Endothelial cell of umbilical vein (primary cell): ENCODE measurements around the gene ARL10. TPM values are rescaled to one million over a fixed set of nuclear protein-coding genes. Genes with fewer than 3 reads are reported as not detected.

ENCODE experiments used
- BruUV-seq: library from RNA; stranded (reverse); fragments of 400-500 nt; replicated peaks from 2 replicates; lab custom pipeline; 2021; lab: Mats Ljungman, UMichigan
- CTCF ChIA-PET: fragments of 300-600, 350-600 bp; sonication (Branson Sonifier 250); formaldehyde crosslinking; loops from one replicate; lab custom pipeline; 2021; ENCODE audit warnings: antibody characterized with exemption, inconsistent platforms; lab: Charles Lee
- POLR2A ChIA-PET: fragments of 300-600, 350-600 bp; sonication (Branson Sonifier 250); formaldehyde crosslinking; loops from one replicate; lab custom pipeline; 2021; ENCODE audit warnings: antibody characterized with exemption, inconsistent platforms; lab: Charles Lee
- DNase-seq: peaks from one replicate; pipeline ENCODE4 v3.0.0-alpha.2; 2011; ENCODE audit warnings: low read depth, low spot score
- FAIRE-seq: peaks from 2 replicates; lab custom pipeline; 2011; peaks lifted over from hg19 to GRCh38; lab: Jason Lieb, UNC
- H2AFZ ChIP-seq: 2 replicates; pipeline ENCODE4 v1.6.0; 2012; ENCODE audit warnings: low read depth, low read length, control low read depth, inconsistent platforms
- H3K27ac ChIP-seq: 2 replicates; pipeline ENCODE4 v1.5.1; 2011; ENCODE audit warnings: low read depth, mild to moderate bottlenecking, control low read depth, low read length, moderate library complexity; ENCODE audit not compliant: insufficient read depth
- H3K27me3 ChIP-seq, 2 experiments: 2 replicates each; pipeline versions ENCODE4 v1.6.0 to v1.6.1; 2011; ENCODE audit warnings: low read length in 2 of 2, mixed read lengths in 1 of 2; ENCODE audit not compliant: control insufficient read depth in 2 of 2, insufficient read depth in 2 of 2
- H3K36me3 ChIP-seq, 2 experiments: 2 replicates in 1 of 2; 3 replicates in 1 of 2; pipeline ENCODE4 v1.5.1; 2011; ENCODE audit warnings: low read length in 2 of 2, mild to moderate bottlenecking in 1 of 2, moderate library complexity in 1 of 2; ENCODE audit not compliant: control insufficient read depth in 2 of 2, insufficient read depth in 2 of 2; ENCODE audit errors: extremely low read depth in 1 of 2
- H3K4me1 ChIP-seq: 3 replicates; pipeline ENCODE4 v1.5.1; 2011; ENCODE audit warnings: mild to moderate bottlenecking, low read length; ENCODE audit not compliant: control insufficient read depth, insufficient read depth; ENCODE audit errors: extremely low read depth
- H3K4me2 ChIP-seq: 2 replicates; pipeline ENCODE4 v1.6.1; 2011; ENCODE audit warnings: low read length, control low read depth, mixed read lengths; ENCODE audit not compliant: insufficient read depth
- H3K4me3 ChIP-seq, 3 experiments: fragments of 200-600 bp in 1 of 3; sonication (generic), shearing (Covaris generic) in 1 of 3; replicated peaks in 1 of 3; 2 replicates each; pipeline ENCODE4 v1.5.1; 2011 to 2016; ENCODE audit warnings: control low read depth in 3 of 3, low read length in 3 of 3, mild to moderate bottlenecking in 2 of 3, inconsistent platforms in 1 of 3, low read depth in 1 of 3, moderate library complexity in 1 of 3; ENCODE audit not compliant: insufficient read depth in 1 of 3
- H3K79me2 ChIP-seq: 2 replicates; pipeline ENCODE4 v1.6.0; 2012; ENCODE audit warnings: low read length, inconsistent platforms; ENCODE audit not compliant: control insufficient read depth, insufficient read depth
- H3K9ac ChIP-seq: replicated peaks from 2 replicates; pipeline ENCODE3; 2011; ENCODE audit warnings: low read length, control low read depth; ENCODE audit not compliant: insufficient read depth; ENCODE audit errors: extremely low read depth
- H3K9me1 ChIP-seq: replicated peaks from 3 replicates; pipeline ENCODE4 v1.6.0; 2011; ENCODE audit warnings: mild to moderate bottlenecking, low read length; ENCODE audit not compliant: control insufficient read depth, insufficient read depth; ENCODE audit errors: extremely low read depth
- H3K9me3 ChIP-seq: replicated peaks from 2 replicates; pipeline ENCODE4 v1.5.1; 2012; ENCODE audit warnings: low read length, inconsistent platforms; ENCODE audit not compliant: control insufficient read depth, insufficient read depth
- H4K20me1 ChIP-seq: replicated peaks from 2 replicates; pipeline ENCODE3; 2011; ENCODE audit warnings: mild to moderate bottlenecking, low read length; ENCODE audit not compliant: control insufficient read depth, insufficient read depth; ENCODE audit errors: extremely low read depth
- CTCF ChIP-seq, 2 donors: IDR thresholded peaks; 1 replicate in 1 of 2; 2 replicates in 1 of 2; pipeline ENCODE4 v1.5.1; 2011; ENCODE audit warnings: low read length in 2 of 2, mild to moderate bottlenecking in 2 of 2, moderate library complexity in 2 of 2, control low read depth in 1 of 2, inconsistent platforms in 1 of 2, low read depth in 1 of 2; ENCODE audit not compliant: insufficient read depth in 1 of 2; ENCODE audit errors: extremely low read depth in 1 of 2
- EZH2 ChIP-seq: IDR thresholded peaks from 2 replicates; pipeline ENCODE4 v1.6.1; 2012; ENCODE audit warnings: borderline replicate concordance, low read depth, mild to moderate bottlenecking, moderate library complexity, low read length, inconsistent platforms; ENCODE audit not compliant: severe bottlenecking
- FOS ChIP-seq: IDR thresholded peaks from 2 replicates; pipeline ENCODE4 v1.6.1; 2011; ENCODE audit warnings: mild to moderate bottlenecking, low read length, moderate library complexity, borderline replicate concordance; ENCODE audit not compliant: insufficient read depth
- GATA2 ChIP-seq: IDR thresholded peaks from 2 replicates; pipeline ENCODE4 v1.7.0; 2011; ENCODE audit warnings: low read depth, mild to moderate bottlenecking, moderate library complexity, mixed read lengths, low read length; ENCODE audit not compliant: insufficient read length, insufficient read depth
- JUN ChIP-seq: IDR thresholded peaks from 2 replicates; pipeline ENCODE4 v1.6.1; 2011; ENCODE audit warnings: borderline replicate concordance, low read depth; ENCODE audit not compliant: insufficient read length, insufficient read depth
- MYC ChIP-seq: IDR thresholded peaks from one replicate; pipeline ENCODE4 v1.6.1; 2011; ENCODE audit warnings: mild to moderate bottlenecking, low read depth, low read length
- POLR2A ChIP-seq: IDR thresholded peaks from 2 replicates; pipeline ENCODE4 v1.6.1; 2012; ENCODE audit warnings: low read depth, mild to moderate bottlenecking, control low read depth, low read length
- POLR2AphosphoS5 ChIP-seq: IDR thresholded peaks from 2 replicates; pipeline ENCODE4 v1.6.1; 2012; ENCODE audit warnings: low read depth, mild to moderate bottlenecking, control low read depth, low read length, moderate library complexity; ENCODE audit not compliant: insufficient read depth
- dilution Hi-C: fragments of 300-500 bp; cut with MboI; formaldehyde crosslinking; loops from one replicate; pipeline ENCODE4 v1.15.0; 2019; ENCODE audit warnings: low sequenced_read_pairs; ENCODE audit not compliant: extremely low pct_ligation_motif_present
- intact Hi-C: fragments of 100-400 bp; cut with micrococcal nuclease; formaldehyde crosslinking; loops from one replicate; pipeline ENCODE4 v1.10.0; 2022
- polyA plus RNA-seq, 4 experiments: library from polyadenylated mRNA; depleted of rRNA in 3 of 4; stranded (reverse) in 3 of 4; unstranded in 1 of 4; fragments of >200 nt; gene quantifications; 2 replicates each; pipeline versions ENCODE4 v1.2.1 to v1.2.3, GENCODE V29; 2011 to 2012; ENCODE audit warnings: missing spikeins in 1 of 4
- total RNA-seq: library from RNA; stranded (reverse); gene quantifications from 2 replicates; pipeline ENCODE4 v1.2.3, GENCODE V29; 2021
- TF ChIP-seq, protein P1 (sequence below): IDR thresholded peaks from 2 replicates; pipeline ENCODE4 v1.6.1; 2011; ENCODE audit not compliant: insufficient read depth, insufficient read length

The ARL10 gene
- total and polyA plus RNA-seq, 2 donors (not counting 3 experiments of a cell fraction or from before 2014, with no cell fraction given) = 7.7 to 20.7 TPM

- Histone ChIP-seq H3K36me3 (peaks cover 0 to 15% of the 10 kb centered on the region in 2 experiments), H3K4me2 (no peak overlapping the region), H3K4me3 (no peak overlapping the region), H3K9me3 (no peaks in the 10 kb centered on the region), H3K4me1 (no peaks in the 10 kb centered on the region), H4K20me1 (no peaks in the 10 kb centered on the region), H2AFZ (no peak overlapping the region), H3K79me2 (no peaks in the 10 kb centered on the region), H3K9me1 (no peaks in the 10 kb centered on the region), H3K9ac (no peak overlapping the region), H3K27me3 (no peaks in the 10 kb centered on the region), H3K27ac (no peak overlapping the region)
- intact Hi-C loops (no loop called here), dilution Hi-C loops (no loop called here)
- DNase-seq (no peak), FAIRE-seq (no peak)
- POLR2A ChIA-PET = no interaction called here
- CTCF ChIA-PET = interaction anchor here (1.6 kb wide), 1 partner anchor 12 kb away, joined by 4 read pairs; the partner anchor contains the start of gene KIAA1191
- no peak for TF ChIP-seq MYC
- TF ChIP-seq EZH2 = no peak
- TF ChIP-seq, protein P1, sequence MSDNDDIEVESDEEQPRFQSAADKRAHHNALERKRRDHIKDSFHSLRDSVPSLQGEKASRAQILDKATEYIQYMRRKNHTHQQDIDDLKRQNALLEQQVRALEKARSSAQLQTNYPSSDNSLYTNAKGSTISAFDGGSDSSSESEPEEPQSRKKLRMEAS = no peak
- no peak for TF ChIP-seq POLR2AphosphoS5
- no peak for TF ChIP-seq CTCF (IDR thresholded peaks at IDR 0.05; ENCODE audit: extremely low read depth in 1 of 2, insufficient read depth in 1 of 2, low read depth in 1 of 2, low read length in 2 of 2)
- no peak for TF ChIP-seq GATA2
- no peak for TF ChIP-seq POLR2A
- TF ChIP-seq JUN = no peak
- no peak for TF ChIP-seq FOS
- BruUV-seq = no TSS peak
These were observed 8.0 kb downstream of the ARL10 start for GRCh38 chr5:176373100-176373818.
